Measurements from ENCODE around the gene PCSK2.

The PCSK2 gene

DNA sequence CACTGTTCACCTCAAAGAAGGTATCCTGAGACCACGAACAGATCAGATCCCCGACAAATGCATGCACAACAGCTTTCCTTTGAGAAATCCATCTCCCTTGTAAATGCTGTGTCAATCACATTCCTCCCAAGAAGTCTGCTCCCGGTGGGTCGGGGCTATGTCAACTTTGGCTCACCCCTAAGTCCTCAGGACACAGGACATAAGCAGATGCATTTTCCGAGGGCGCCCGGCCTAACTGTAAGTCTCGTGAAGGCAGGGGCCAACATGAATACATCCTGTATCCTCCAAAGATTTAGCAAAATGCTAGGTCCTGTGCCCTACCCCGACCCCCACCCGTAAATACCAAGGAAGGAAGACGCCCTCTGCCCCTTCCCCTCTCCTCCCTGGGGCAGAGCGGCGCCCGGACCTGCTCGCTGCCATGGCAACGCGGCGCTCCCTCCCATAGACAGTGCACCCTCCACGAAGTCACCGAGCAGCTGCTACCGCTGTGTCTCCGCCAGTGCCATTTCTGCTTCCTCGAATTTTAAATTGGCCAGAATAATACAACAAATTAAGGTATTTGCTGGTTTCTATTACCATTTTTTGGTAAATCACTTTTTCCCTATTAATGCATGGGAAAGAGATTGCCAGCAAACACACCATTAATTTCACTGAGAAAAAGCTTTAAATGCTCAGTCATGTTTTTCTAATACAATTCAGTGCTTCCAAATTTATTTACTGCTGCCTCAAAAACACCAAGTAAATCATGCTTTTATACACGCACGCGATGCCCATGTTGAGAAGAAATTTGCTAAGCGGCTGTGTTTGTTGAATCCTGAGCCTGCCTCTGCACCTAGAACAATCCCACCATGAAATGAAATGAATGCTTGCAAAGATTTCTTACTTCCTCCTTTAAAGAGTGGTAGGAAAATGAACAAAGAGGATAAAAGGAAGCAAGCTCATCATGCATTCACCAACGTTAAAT lies 100.6 kb downstream of the PCSK2 start:
- DNase-seq: peak in 17 of 56 donors; percentile 1 to 36 (median 10)

DNA sequence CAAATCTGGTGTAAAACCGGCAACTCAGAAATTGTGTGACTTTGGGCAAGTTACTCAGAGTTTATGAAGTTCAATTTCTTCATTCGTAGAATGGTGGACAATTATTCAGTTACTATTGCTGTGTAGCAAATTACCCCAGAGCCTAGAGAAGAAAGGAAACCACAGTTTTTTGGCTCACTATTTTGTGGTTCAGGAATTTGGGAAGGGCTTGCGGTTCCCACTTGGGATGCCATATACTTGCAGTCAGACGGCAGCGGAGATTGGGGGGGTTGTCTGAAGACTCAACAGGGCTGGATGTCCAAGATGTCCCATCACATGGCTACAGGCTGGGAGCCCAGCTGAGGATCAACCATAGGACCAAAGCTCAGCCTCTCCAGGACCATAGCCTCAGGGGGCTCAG lies 108.1 kb downstream of the PCSK2 start:
- no peak for DNase-seq

DNA sequence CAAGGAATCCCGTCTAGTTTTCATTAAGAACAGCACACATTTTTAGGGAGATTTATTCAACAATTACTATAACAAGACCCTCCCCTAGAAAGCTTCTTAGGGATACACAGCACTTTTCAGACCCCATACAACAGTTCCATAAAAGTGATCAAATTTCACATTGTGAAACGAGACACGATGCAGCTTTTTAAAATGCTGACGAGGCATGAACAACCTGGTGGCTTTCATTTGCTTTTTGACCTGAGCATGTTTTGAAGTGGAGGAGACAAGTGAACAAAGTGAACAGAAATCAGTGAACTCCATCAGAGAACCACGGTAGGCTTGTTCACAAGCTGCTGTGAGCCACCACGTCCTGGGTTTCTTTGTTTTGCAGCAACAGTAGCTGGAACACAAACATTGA lies 112.2 kb downstream of the PCSK2 start:
- DNase-seq: no peak

DNA sequence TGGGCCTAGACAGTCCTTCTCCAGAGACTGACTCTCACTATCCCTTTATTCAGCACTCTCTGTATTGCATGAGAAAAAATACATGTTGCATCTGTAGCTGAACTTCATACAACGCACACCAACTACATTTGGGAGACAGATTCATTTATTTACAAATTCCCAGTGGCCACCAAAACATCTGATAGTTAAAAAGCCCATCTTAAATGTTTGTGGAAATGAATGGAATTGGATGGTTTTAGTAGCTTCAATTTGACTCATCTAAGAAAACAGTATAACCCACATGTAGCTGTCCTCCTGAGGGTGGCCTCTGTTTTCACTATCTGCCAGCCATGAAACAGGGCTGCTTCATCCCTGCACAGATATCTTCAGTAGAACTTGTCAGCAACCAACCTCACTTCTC lies 116.3 kb downstream of the PCSK2 start:
- no peak for DNase-seq

DNA sequence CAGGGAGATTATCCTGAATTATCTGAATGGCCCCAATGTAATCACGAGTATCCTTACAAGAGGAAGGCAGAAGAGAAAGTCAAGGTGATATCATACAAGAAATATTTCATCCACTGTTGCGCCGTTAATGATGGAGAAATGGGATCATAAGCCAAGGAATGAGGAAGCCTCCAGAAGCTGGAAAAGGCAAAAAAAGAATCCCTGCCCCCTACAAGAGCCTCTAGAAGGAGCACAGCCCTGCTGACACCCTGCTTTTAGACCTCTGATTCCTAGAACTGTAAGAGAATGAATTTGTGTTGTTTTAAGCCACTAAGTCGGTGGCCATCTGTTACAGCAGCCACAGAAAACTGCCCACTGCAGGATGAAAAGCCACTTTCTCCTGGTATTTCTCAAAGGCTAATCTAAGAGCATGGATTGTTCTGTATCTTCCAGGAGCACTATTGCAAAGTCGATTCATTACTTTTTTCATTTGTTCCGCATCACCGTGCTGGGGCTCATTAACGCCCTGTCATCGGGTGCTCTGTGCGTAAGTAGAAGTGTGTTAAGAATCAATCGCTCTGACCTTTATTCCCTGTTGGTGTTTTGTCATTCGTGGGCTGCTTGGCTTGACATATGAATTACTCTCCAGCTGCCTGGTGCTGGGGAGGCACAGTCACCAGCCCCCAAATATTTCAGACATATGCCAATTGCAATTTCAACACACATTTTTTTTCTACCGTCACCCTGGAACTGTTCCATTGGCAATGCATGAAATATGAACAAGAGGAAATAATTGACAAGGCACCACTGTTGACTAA lies 117.0 kb downstream of the PCSK2 start:
- no peak for DNase-seq

DNA sequence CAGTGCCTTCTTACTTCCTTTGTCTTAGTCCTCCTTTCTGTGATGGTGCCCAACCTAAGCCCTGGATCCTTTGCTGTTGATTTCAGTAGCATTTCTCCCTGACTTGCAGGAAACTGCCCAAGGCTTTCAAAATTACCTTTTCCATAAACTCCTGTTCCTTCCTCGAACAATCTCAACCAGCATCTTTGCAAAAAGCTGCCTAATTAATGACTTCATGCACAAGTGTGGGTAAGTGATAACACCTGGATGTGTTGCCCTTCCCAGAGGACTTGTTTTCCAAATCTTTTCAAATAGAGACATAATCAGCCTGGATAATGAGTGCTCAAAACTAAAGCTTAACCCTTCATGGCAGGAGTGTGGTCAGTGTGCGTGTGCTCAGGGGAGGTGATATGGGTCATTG lies 118.0 kb downstream of the PCSK2 start:
- no peak for DNase-seq

DNA sequence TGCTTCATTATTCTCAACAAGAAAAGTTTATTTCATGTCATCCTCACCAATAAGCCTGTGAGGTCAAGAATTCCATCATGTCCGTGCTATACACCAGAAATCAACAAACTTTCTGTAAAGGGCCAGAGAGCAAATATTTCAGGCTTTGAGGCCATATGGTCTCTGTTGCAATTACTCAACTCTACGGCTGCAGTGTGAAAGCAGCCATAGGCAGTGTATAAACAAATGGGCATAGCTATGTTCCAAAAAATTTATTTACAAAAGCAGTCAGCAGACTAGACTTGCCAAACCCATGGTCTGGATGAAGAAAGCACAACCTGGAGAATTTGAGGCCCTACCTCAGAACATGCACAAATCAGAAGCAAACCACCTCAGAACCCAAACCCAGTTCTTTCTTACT lies 118.5 kb downstream of the PCSK2 start:
- DNase-seq: no peak

DNA sequence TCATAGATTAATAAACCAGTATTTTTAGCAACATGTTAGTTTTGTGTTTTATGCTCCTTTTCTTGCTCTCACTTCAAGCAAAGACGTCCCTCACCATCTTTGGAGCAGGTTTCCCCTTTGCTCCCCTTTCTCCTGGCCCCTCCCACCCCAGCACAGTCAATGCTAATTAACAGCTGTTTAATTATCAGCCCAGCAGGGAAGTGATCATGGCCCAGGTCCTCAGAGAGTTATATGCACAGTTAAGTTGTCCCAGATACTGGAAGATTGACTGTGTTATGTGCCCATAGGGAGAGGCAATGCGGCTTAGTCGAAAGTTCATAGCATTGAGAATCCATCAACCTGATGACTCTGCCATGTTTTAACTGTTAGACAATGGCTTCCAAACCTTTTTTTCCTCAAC lies 123.5 kb downstream of the PCSK2 start:
- no peak for DNase-seq

DNA sequence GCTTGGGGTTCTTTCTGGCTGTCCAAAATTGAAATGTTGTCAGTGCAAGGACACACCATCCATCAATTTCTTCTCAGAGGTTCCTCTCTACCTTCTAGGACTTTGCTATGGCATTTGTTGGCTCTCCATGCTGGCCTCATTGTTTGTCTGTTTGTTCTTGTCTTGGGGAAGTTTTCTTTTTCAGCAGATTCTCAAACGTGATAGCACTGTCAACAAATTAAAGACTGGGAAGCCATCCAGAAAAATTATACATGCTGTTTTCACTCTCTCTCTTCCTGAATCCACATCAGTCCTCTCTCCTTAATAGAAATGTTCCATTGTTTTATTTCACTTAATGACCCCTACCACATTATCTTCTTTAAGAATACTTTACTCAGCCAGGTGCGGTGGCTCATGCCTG lies 130.4 kb downstream of the PCSK2 start:
- no peak for DNase-seq

DNA sequence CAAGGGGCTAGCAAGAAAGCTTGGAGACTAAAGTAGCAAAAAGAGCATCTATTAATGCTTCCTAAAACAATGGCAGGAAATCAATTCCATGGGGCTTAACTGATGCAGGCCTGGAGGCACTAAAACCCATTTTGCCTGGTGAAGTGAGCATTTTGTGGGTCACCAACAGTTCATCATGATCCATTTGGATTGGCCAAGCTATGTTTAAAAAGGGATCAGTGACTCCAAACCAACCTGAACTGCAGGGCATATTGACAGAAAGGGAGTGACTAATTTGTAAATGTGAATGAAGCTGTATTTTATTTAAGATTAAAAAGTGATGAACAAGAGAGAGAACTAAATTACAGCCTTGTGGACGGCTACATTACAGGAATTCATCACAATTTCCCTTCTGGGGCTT lies 132.0 kb downstream of the PCSK2 start:
- no peak for DNase-seq

DNA sequence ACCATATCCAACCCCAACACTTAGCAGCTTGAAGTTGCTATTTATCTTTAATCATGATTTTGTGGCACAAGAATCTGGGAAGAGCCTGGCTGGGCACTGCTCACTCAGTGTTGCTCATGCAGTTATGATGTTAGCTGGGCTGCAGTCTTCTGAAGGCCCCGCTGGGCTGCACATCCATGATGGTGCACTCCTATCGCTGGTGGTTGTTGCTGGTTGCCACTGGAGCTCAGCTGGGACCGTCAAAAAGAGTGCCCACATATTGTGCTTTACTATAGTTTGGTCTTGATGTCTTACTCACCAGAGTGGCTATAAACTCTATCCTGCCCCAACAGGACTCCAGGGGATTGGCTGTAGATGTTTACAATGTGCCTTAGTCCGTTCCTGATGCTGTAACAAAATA lies 137.8 kb downstream of the PCSK2 start:
- no peak for DNase-seq

DNA sequence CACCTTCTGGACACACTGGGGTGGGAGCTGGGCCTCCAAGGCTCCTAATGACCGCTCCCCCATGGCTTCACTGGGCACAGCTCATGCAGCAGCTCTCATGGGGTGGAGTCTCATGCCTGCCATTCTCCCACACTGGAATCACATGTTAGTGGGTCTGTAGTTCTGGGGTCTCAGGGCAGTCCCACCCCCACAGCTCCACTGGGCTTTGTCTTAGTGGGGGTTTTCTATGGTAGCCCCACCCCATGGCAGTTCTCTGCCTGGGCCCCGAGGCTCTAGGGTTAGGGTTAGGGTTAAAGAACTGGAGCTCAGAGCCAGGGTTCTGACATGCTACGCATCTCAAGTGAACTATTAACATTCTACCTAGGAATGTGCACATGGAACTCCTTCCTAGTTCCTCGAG lies 139.0 kb downstream of the PCSK2 start:
- no peak for DNase-seq

DNA sequence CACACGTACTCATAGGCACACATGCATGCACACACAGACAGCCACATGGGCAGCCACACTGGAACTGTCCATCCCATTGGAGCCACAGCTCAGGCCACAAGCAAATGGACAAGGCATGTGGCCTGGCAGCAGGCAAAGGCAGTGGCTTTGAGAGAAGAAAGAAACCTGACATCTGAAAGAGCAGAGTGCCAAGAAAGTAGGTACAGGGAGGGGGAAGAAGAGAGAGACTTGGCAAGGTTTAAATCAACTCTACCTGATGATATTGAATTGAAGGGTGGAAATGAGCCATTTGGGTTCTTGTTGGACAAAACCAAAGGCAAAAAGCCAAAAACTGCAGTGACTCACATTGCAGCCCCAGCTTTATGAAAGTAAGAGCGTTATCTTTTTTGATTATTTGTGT lies 142.7 kb downstream of the PCSK2 start:
- no peak for DNase-seq

DNA sequence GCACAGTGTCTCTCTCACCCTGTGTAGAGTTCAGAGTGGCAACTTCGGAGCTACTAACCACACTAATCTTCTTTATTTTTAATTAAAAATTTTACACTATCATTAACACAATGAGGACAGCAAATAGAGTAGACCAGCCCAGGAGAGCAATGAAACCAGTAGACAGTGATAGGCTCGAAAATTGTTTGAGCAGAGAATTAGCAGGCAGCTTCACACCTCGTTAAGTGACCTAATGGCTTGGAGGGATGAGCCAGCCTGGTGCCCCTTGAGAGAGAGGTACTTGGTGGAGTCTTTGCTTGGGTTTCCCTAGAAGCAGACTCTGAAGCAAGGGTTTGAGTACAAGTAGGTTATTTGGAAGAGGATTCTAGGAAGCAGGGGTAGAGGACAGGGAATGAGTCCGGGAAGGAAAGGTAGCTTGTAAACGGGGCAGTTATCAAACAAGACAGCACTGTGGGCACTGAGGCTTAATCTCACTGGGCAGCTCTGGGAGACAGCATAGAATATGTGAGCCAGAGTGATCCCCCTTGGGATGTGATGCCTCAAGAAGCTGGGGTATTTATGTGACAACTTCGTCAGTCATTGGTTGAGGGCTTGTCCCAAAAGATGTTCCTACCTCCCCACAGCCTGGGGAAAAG lies 146.1 kb downstream of the PCSK2 start:
- DNase-seq: no peak

DNA sequence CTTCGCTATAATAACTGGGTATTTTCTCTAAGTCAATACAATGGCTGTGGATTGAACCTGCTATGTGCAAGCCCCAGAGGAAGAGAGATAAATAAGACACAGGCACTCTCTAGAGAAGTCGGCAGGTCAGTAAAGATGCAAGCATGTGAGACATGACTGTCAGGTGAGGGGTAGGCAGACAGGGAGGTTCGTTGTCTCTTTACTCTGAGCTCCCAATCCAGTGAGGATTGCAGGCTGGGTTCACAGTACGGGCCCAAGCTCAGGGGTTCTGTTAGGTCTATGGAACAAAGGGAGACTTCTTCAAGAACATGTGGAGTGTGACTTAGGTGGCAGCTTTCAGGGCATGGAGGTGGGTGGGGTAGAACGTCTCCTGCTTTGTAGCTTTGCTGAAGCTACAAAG lies 147.2 kb downstream of the PCSK2 start:
- no peak for DNase-seq

DNA sequence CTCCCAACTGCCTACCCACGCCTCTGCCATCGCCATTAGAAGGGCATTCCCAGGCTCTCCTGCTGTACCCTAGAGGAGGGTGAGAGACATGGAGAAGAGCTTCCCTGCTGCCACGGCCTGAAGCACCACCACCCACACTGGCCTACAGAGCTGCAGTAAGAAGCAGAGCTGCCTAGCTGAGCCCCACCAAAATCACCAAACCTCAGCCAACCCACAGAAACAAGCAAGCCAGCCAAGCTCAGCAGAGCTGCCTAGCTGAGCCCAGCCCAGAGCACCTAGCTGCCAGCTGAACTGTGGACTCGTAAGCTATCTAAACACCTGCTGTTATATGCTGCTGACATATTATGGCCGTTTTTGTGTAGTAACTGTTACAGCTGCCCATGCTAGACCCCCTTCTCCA lies 149.2 kb downstream of the PCSK2 start:
- DNase-seq: no peak

DNA sequence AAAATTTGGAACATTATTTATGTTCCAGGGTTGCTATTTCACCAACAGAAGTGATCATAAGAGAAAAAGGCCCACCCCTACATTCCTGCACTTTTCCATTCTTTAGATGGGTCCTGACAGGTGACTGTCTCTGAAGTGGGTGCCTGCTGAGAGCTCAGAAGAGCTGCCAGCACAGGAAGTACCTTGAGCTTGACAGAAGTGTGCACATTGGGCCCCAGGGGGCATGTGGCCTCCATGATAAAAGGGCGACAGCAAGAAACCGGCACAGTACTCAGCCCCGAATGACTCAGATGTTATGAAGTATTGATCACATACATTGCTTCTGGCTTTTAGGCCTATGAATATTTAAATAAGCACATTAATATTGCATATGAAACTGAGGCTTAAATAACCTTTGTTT lies 150.4 kb downstream of the PCSK2 start:
- DNase-seq: no peak

DNA sequence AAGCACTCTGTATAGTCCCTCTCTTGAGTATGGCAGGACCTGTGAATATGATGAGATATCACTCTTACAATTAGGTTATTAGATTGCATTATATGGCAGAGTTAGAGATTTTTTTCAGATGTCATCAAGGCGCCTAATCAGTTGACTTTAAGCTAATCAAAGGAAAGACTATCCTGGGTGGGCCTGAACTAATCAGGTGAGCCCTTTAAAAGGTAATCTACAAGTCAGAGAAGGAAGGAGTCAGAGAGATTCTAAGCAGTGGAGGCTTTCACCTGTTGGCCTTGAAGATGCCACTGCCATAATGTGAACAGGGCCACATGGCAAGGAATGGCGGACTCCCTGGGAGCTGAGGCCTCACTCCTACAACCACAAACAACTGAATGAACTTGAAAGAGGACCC lies 152.8 kb downstream of the PCSK2 start:
- no peak for DNase-seq

DNA sequence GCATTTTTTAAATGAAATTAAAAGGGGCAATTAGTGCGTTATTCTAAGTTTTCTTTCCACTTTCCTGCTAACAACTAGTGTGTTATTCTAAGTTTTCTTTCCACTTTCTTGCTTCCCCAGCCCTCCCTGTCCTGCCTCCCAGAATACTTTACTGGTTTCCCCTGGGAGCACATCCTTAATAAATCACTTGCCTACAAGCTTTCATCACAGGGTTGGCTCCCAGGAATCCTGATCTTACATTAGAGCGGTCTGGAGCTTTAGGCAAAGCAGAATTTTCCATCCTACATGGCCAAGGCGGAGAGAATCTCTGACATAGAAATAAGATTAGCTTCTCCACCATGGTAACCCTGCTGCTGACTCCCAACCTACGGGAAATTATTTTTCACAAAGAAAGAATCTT lies 154.0 kb downstream of the PCSK2 start:
- no peak for DNase-seq

DNA sequence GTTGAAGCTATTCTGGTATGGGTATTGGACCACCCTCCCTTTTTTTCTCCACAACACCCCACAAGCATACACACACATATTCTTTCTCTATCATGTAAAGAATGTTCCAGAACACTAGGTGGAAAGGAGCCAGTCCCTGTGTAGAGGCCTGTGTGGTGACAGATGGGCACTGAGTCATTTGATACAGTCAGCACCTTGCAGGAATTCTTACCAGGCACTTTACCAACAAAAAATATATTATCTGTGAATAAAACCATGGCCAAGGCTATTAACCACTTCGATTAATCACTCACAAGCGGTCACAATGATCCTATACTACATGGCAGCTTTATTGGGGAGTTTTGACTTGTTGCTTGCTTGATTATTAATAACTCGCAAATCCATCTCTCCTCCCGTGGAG lies 154.9 kb downstream of the PCSK2 start:
- no peak for DNase-seq

DNA sequence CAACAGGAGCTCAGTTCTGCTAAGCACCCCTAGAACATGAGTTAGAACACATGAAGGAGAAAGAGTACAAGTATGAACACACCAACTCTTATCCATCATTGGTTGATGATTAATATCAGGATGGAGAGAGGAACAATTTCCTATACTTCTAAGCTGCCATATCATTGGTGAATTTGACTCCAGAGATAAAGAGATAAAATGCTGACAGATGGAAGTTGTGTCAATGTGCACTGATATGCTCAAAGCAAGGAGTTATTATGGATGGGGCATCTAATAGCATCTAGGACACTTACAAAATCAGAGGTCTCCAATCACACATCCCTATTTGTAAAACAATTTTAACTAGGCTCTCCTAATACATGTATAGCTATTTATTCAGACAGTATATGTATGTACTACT lies 159.0 kb downstream of the PCSK2 start:
- no peak for DNase-seq

DNA sequence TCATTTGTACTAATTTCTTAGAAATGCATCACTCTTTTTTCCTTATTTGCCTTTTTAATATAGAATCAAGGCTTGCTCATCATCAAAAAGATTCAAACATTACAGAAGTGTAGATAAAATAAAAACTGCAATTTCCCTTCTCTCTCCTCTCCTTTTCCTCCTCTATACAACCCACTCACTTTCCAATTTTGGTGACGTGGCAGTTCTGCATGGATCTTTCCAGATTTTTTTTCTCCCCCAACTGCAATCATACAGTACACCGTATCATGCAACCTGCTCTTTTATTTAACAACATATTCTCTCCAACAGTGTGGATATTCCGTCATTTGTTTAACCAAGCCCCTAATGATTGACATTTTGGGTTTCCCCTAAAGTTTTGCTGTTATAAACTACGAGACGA lies 163.8 kb downstream of the PCSK2 start:
- DNase-seq: peak in 7 of 56 donors; percentile 2 to 32 (median 6)
